Keratinocyte (primary cell): ENCODE measurements around the gene DEFB114. TPM values are rescaled to one million over a fixed set of nuclear protein-coding genes. Genes with fewer than 3 reads are reported as not detected.

Experiments
- DNase-seq: peaks from one replicate; pipeline ENCODE4 v3.0.0-alpha.2; 2011; ENCODE audit warnings: low read depth, missing footprints, low spot score
- FAIRE-seq: peaks from 2 replicates; lab custom pipeline; 2011; peaks lifted over from hg19 to GRCh38; lab: Jason Lieb, UNC
- H2AFZ ChIP-seq: 2 replicates; pipeline ENCODE4 v1.6.0; 2012; ENCODE audit warnings: low read length, control low read depth, inconsistent platforms; ENCODE audit not compliant: control insufficient read depth
- H3K27ac ChIP-seq: 2 replicates; pipeline ENCODE4 v1.5.1; 2011; ENCODE audit warnings: low read length; ENCODE audit not compliant: control insufficient read depth, insufficient read depth
- H3K27me3 ChIP-seq: 3 replicates; pipeline ENCODE4 v1.6.0; 2011; ENCODE audit warnings: low read length; ENCODE audit not compliant: control insufficient read depth, insufficient read depth; ENCODE audit errors: extremely low read depth
- H3K36me3 ChIP-seq, 2 experiments: 2 replicates in 1 of 2; 3 replicates in 1 of 2; pipeline ENCODE4 v1.5.1; 2011; ENCODE audit warnings: low read length in 2 of 2, mild to moderate bottlenecking in 1 of 2; ENCODE audit not compliant: control insufficient read depth in 2 of 2, insufficient read depth in 2 of 2; ENCODE audit errors: extremely low read depth in 1 of 2
- H3K4me1 ChIP-seq: 3 replicates; pipeline ENCODE4 v1.5.1; 2011; ENCODE audit warnings: low read length; ENCODE audit not compliant: control insufficient read depth, insufficient read depth; ENCODE audit errors: extremely low read depth
- H3K4me2 ChIP-seq: 3 replicates; pipeline ENCODE4 v1.6.0; 2011; ENCODE audit warnings: low read depth, low read length; ENCODE audit not compliant: control insufficient read depth, insufficient read depth; ENCODE audit errors: extremely low read depth
- H3K4me3 ChIP-seq, 3 experiments: fragments of 200-600 bp in 1 of 3; sonication (generic) in 1 of 3; 2 replicates in 2 of 3; 3 replicates in 1 of 3; pipeline ENCODE4 v1.5.1; 2011 to 2016; ENCODE audit warnings: low read length in 3 of 3, mild to moderate bottlenecking in 3 of 3, control low read depth in 2 of 3, inconsistent platforms in 1 of 3, low read depth in 1 of 3, mixed read lengths in 1 of 3, mixed run types in 1 of 3, moderate library complexity in 1 of 3; ENCODE audit not compliant: control insufficient read depth in 2 of 3, insufficient read depth in 2 of 3; ENCODE audit errors: extremely low read depth in 1 of 3
- H3K79me2 ChIP-seq: 2 replicates; pipeline ENCODE4 v1.6.0; 2012; ENCODE audit warnings: low read length; ENCODE audit not compliant: control insufficient read depth, insufficient read depth
- H3K9ac ChIP-seq: 3 replicates; pipeline ENCODE4 v1.6.0; 2011; ENCODE audit warnings: low read length; ENCODE audit not compliant: control insufficient read depth, insufficient read depth; ENCODE audit errors: extremely low read depth
- H3K9me1 ChIP-seq: 3 replicates; pipeline ENCODE4 v1.6.0; 2011; ENCODE audit warnings: low read length; ENCODE audit not compliant: control insufficient read depth, insufficient read depth; ENCODE audit errors: extremely low read depth
- H3K9me3 ChIP-seq: 2 replicates; pipeline ENCODE4 v1.5.1; 2012; ENCODE audit warnings: low read depth, low read length; ENCODE audit not compliant: control insufficient read depth
- H4K20me1 ChIP-seq: 3 replicates; pipeline ENCODE4 v1.6.0; 2011; ENCODE audit warnings: low read length; ENCODE audit not compliant: control insufficient read depth, insufficient read depth; ENCODE audit errors: extremely low read depth
- CTCF ChIP-seq, 3 experiments: IDR thresholded peaks in 1 of 3; conservative IDR thresholded peaks in 1 of 3; optimal IDR thresholded peaks in 1 of 3; 2 replicates in 2 of 3; 3 replicates in 1 of 3; pipeline versions ENCODE3 to v1.5.1; 2011; ENCODE audit warnings: low read length in 3 of 3, mild to moderate bottlenecking in 3 of 3, moderate library complexity in 2 of 3, control low read depth in 1 of 3, inconsistent platforms in 1 of 3; ENCODE audit not compliant: insufficient read depth in 2 of 3; ENCODE audit errors: extremely low read depth in 1 of 3
- EZH2 ChIP-seq: IDR thresholded peaks from one replicate; pipeline ENCODE4 v1.6.1; 2012; ENCODE audit warnings: inconsistent platforms, mild to moderate bottlenecking, low read length, moderate library complexity
- dilution Hi-C: fragments of 300-500 bp; cut with MboI; formaldehyde crosslinking; loops from one replicate; pipeline ENCODE4 v1.7.0; 2020; ENCODE audit warnings: low sequenced_read_pairs; ENCODE audit not compliant: extremely low pct_ligation_motif_present
- polyA plus RNA-seq, 5 experiments: library from polyadenylated mRNA; depleted of rRNA in 3 of 5; stranded (reverse) in 3 of 5; stranded (forward) in 1 of 5; unstranded in 1 of 5; fragments of >200 nt; gene quantifications; 1 replicate in 1 of 5; 2 replicates in 3 of 5; 3 replicates in 1 of 5; pipeline versions ENCODE4 v1.2.1 to v1.2.3, GENCODE V29; 2011 to 2012; ENCODE audit warnings: missing spikeins in 2 of 5, low read depth in 1 of 5, low replicate concordance in 1 of 5

Gene DEFB114
- polyA plus RNA-seq, 1 donor (not counting 4 experiments of a cell fraction or from before 2014, with no cell fraction given) = not detected

GRCh38 chr6:49937017-49937416, 26.9 kb downstream of the DEFB114 start:
- no peaks in the 10 kb centered on the region for H3K9me1 ChIP-seq
- no peaks in the 10 kb centered on the region for H3K79me2 ChIP-seq
- no peak for FAIRE-seq
- no peak overlapping the region for H2AFZ ChIP-seq
- no peak overlapping the region for H3K4me2 ChIP-seq
- dilution Hi-C loops = no loop called here
- no peaks in the 10 kb centered on the region for H3K36me3 ChIP-seq
- no peak for TF ChIP-seq CTCF (optimal IDR thresholded peaks at IDR 0.05 in 1 of 3, IDR thresholded peaks at IDR 0.05 in 1 of 3, conservative IDR thresholded peaks at IDR 0.05 in 1 of 3; ENCODE audit: extremely low read depth in 1 of 3, insufficient read depth in 2 of 3, low read length in 3 of 3)
- TF ChIP-seq EZH2 = no peak
- H3K4me1 ChIP-seq = no peaks in the 10 kb centered on the region
- no peaks in the 10 kb centered on the region for H4K20me1 ChIP-seq
- no peak overlapping the region for H3K9ac ChIP-seq
- no peak overlapping the region for H3K4me3 ChIP-seq
- DNase-seq = no peak
- no peaks in the 10 kb centered on the region for H3K9me3 ChIP-seq
- H3K27ac ChIP-seq = no peak overlapping the region
- H3K27me3 ChIP-seq = no peaks in the 10 kb centered on the region

- no peak overlapping the region for H3K9ac ChIP-seq
- dilution Hi-C loops = no loop called here
- no peak overlapping the region for H3K4me2 ChIP-seq
- H3K4me3 ChIP-seq = no peak overlapping the region
- no peaks in the 10 kb centered on the region for H3K9me3 ChIP-seq
- H3K4me1 ChIP-seq = no peaks in the 10 kb centered on the region
- FAIRE-seq (no peak), DNase-seq (no peak)
- no peak overlapping the region for H3K27ac ChIP-seq
- H3K27me3 ChIP-seq = no peaks in the 10 kb centered on the region
- H4K20me1 ChIP-seq = no peaks in the 10 kb centered on the region
- no peaks in the 10 kb centered on the region for H3K9me1 ChIP-seq
- no peak overlapping the region for H2AFZ ChIP-seq
- TF ChIP-seq CTCF (optimal IDR thresholded peaks at IDR 0.05 in 1 of 3, IDR thresholded peaks at IDR 0.05 in 1 of 3, conservative IDR thresholded peaks at IDR 0.05 in 1 of 3; ENCODE audit: extremely low read depth in 1 of 3, insufficient read depth in 2 of 3, low read length in 3 of 3) (no peak), EZH2 (no peak)
- H3K36me3 ChIP-seq = no peaks in the 10 kb centered on the region
- no peaks in the 10 kb centered on the region for H3K79me2 ChIP-seq
Observed at GRCh38 chr6:49935387-49935786, 28.6 kb downstream of the DEFB114 start.
